ES-I3 (cell line): Measurements from ENCODE around the gene CBX2.

Source experiments
- H3K36me3 ChIP-seq: 2 replicates; pipeline ENCODE4 v1.6.1; 2013; ENCODE audit warnings: mild to moderate bottlenecking, low read length, control low read depth, moderate library complexity; ENCODE audit not compliant: insufficient read depth
- H3K4me1 ChIP-seq: 2 replicates; pipeline ENCODE4 v1.6.1; 2013; ENCODE audit warnings: mild to moderate bottlenecking, control low read depth, low read length; ENCODE audit not compliant: insufficient read depth
- H3K9ac ChIP-seq: 2 replicates; pipeline ENCODE4 v1.6.1; 2013; ENCODE audit warnings: low read depth, mild to moderate bottlenecking, low read length, moderate library complexity
- H3K9me3 ChIP-seq: 2 replicates; pipeline ENCODE4 v1.6.1; 2013; ENCODE audit warnings: mild to moderate bottlenecking, low read length, moderate library complexity; ENCODE audit not compliant: control insufficient read depth, insufficient read depth

CBX2 gene

DNA sequence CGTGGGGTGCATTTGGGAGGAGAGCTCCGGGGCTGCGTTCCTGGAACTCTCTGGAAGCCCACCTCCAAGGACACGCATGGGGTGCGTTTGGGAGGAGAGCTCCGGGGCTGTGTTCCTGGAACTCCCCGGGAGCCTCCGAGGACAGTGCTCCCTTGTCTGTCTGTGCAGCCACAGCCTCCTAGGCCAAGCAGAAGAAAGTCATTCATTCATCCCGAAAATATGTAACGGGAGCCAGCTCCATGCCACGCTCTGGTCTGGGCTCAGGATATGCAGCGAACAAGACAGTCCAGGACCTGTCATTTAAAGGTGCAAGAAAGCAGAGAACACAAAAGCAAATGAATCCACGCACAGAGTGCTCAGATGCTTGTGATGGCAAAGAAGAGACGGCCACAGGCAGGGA is 39.3 kb upstream of the CBX2 start:
- Histone ChIP-seq H3K4me1 (no peaks in the 10 kb centered on the region; the same call in 1 of the 2 replicates), H3K36me3 (no peaks in the 10 kb centered on the region), H3K9ac (no peak overlapping the region), H3K9me3 (no peaks in the 10 kb centered on the region)

- Histone ChIP-seq H3K36me3 (no peaks in the 10 kb centered on the region), H3K9ac (no peak overlapping the region), H3K9me3 (no peaks in the 10 kb centered on the region), H3K4me1 (no peaks in the 10 kb centered on the region; the same call in 1 of the 2 replicates)
Observed at GRCh38 chr17:79739148-79740062, 38.5 kb upstream of the CBX2 start.

DNA sequence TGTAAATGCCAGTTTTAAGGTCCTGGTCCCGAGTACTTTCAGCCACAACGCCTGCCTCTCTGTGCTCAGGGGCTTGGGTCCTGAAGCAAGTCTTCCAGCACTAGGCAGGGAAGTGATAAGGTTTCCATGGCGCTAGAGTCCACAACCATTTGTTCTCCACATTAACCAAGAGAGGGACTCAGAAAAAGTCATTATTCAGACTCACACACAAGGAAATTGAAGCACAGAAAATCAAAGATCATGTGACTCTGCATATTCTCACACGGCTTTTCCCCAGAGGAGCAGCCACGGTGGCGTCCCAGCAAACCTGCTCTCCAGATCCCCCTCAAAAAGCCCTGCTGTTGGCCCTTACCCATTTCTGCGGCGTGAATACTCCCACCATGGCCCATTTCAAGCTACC is 37.5 kb upstream of the CBX2 start:
- H3K9ac ChIP-seq: no peak overlapping the region
- H3K9me3 ChIP-seq: no peaks in the 10 kb centered on the region
- no peaks in the 10 kb centered on the region; the same call in 1 of the 2 replicates for H3K4me1 ChIP-seq
- H3K36me3 ChIP-seq: no peaks in the 10 kb centered on the region

DNA sequence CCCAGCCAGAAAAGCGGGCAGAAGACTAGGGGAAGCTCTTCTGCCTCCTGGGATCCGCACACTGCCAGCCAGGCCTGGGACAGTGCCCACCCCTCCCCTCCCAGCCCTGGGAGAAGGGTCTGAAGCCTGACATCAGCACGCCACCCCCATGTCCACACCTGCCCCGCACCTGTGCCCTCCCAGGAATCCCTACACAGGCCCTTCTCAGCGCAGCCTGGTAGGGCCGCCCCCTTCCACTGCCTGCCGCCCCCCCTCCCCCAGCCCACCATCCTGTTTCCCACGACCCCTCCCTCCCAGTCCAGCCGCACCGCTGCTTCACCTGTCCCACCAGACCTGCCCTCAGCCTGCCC is 36.6 kb upstream of the CBX2 start:
- H3K9me3 ChIP-seq: no peaks in the 10 kb centered on the region
- H3K9ac ChIP-seq: peak overlapping the region; percentile 50; the same call in 1 of the 2 replicates
- H3K36me3 ChIP-seq: no peaks in the 10 kb centered on the region
- no peaks in the 10 kb centered on the region; the same call in 1 of the 2 replicates for H3K4me1 ChIP-seq

DNA sequence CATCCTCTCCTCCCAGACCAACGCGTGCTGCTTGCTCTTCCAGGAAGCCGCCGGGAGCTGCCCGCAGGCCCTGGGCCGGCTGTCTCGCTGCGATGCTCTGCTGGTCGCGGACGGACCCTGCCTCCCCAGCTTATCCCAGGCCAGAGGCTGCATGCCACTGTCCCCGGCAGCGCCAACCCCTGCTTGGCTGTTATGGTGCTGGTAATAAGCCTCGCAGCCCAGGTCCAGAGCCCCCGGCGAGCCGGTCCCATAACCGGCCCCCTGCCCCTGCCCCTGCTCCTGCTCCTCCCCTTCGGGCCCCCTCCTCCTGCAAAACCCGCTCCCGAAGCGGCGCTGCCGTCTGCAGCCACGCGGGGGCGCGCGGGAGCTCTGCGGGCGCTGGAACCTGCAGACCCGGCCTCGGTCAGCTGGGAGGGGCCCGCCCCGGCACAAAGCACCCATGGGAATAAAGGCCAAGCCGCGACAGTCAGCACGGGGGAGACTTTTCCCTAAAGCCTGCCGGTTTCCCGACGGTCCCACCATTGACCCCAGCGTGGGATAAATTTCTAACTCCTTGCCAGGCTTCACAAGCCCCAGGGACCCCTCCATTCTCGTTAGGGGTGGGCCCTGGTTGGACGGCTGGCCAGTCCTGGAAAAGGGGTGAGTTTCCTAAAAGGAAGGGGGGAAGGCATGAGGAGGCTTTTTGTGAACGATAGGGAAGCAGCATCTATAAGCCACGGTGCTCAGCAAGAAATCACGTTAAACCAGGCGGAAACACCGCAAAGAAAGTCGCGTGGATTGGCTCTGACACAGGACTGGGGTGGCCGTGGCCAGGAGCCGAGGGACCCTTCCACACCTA is 36.0 kb upstream of the CBX2 start:
- no peaks in the 10 kb centered on the region for H3K36me3 ChIP-seq
- peak overlapping the region; percentile 50; the same call in 1 of the 2 replicates for H3K9ac ChIP-seq
- H3K4me1 ChIP-seq: no peaks in the 10 kb centered on the region; the same call in 1 of the 2 replicates
- H3K9me3 ChIP-seq: no peaks in the 10 kb centered on the region

DNA sequence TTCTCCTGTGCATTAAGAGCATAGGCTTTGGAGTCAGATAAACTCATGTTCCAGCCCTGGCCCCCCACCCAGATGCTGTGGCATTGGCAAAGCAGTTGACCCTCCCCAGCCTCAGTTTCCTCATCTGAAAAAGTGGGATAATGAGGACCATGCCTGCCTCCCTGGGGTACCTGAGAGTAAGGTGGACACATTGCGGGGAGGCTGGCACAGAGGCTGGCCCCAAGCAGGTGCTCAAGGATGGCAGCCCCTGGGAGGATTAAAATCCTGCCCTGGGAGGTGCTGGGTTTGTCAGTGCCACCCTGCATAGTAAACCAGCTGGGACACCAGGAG is 35.4 kb upstream of the CBX2 start:
- Histone ChIP-seq H3K9me3 (no peaks in the 10 kb centered on the region), H3K4me1 (no peaks in the 10 kb centered on the region; the same call in 1 of the 2 replicates), H3K9ac (no peak overlapping the region), H3K36me3 (no peaks in the 10 kb centered on the region)

- Histone ChIP-seq H3K9ac (no peak overlapping the region), H3K4me1 (no peaks in the 10 kb centered on the region; the same call in 1 of the 2 replicates), H3K9me3 (no peaks in the 10 kb centered on the region), H3K36me3 (no peaks in the 10 kb centered on the region)
Observed at GRCh38 chr17:79742951-79743476, 34.9 kb upstream of the CBX2 start.

DNA sequence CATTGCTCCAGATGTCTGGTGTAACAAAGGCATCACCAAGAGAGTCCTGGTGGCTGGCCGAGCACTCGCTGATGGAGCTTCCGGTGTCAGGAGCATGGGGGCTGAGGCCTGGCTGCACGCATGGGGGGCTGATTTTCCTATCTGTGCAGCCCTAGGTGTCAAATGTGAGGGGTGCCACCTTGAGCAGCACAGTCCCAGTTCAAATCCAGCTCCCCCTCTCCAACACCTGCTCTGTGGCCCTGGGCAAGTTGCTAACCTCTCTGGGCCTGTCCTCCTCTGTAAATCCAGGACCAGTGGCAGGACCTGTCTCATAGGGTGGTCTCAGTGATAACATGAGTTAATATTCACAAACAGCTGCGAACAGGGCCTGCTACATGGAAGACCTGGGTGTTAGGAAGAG is 34.3 kb upstream of the CBX2 start:
- H3K36me3 ChIP-seq: no peaks in the 10 kb centered on the region
- no peaks in the 10 kb centered on the region; the same call in 1 of the 2 replicates for H3K4me1 ChIP-seq
- no peak overlapping the region for H3K9ac ChIP-seq

GRCh38 chr17:79745641-79746105 is 32.3 kb upstream of the CBX2 start:
- H3K4me1 ChIP-seq: no peaks in the 10 kb centered on the region; the same call in 1 of the 2 replicates
- no peak overlapping the region for H3K9ac ChIP-seq
- no peaks in the 10 kb centered on the region for H3K36me3 ChIP-seq
- H3K9me3 ChIP-seq: no peaks in the 10 kb centered on the region

More for the DNA sequence above, 34.3 kb upstream of the CBX2 start:
- no peaks in the 10 kb centered on the region for H3K9me3 ChIP-seq

DNA sequence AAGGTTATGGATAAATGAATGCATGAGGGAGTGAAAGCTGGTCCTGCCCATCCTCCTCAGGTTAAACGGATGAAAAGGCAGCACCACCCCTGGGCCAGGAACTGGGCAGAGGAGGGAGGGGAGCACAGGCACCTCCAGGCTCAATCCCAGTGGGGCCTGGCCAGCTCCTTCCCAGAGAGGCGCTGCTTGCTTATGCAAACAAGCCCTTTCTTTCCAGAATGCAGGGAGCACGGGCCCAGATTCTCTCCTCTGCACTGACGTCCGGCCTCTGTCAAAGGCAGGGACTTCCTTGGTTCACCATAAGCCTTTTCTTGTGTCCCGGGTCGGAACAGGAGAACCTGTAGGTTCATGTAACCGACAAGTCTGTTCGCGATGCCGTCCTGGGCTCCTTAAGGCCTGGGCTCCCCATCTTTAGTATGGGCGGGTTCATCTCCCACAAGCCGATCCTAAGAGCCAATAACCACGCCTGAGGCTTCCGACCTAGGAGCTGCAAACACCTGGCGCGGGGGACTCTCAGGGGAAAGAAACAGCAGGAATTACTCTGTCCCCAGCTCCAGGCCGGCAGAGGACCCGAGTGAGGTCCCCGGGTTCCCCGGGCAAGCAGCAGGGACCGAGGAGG is 30.9 kb upstream of the CBX2 start:
- Histone ChIP-seq H3K4me1 (no peaks in the 10 kb centered on the region; the same call in 1 of the 2 replicates), H3K9me3 (no peaks in the 10 kb centered on the region), H3K9ac (peak overlapping the region; percentile 46; the same call in 1 of the 2 replicates), H3K36me3 (no peaks in the 10 kb centered on the region)

DNA sequence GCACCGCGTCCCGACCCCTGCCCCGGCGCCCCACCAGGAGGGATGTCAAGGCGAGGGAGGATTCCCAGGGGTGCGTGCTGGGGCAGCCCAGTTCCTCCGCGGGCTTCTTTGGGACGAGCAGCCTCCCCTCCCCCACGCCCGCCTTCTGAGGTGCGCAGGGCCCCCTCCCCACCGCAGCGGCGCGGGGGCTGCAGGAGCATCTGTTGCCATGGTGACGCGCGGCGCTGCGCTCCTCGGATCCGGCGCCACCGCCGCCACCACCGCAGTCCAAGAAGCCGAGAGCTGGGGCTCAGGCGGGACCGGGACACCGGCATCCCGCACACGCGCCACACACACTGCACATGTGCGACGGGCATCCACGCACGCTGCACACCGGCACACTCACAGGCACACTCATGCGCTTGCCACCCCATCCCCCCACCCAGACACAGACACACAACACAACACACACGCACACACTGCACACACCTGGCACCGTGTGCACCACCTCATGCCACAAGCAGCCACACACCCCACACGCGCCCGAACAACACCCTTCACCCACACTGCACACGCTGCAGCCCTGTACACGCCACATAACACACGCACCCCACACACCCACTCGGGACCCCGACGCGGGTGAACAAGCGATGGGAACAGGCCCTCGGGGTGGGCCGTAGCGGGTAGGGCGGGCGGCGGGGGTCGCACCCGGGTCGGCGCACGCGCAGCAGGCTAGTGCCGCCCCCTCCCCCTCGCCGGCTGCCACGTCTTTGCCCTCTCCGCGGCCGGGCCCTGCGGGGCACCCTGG is 30.2 kb upstream of the CBX2 start:
- Histone ChIP-seq H3K4me1 (no peaks in the 10 kb centered on the region; the same call in 1 of the 2 replicates), H3K9me3 (no peaks in the 10 kb centered on the region), H3K9ac (peak overlapping the region; percentile 46; the same call in 1 of the 2 replicates), H3K36me3 (no peaks in the 10 kb centered on the region)

- Histone ChIP-seq H3K36me3 (no peaks in the 10 kb centered on the region), H3K9me3 (no peaks in the 10 kb centered on the region), H3K9ac (peak overlapping the region; percentile 46; the same call in 1 of the 2 replicates), H3K4me1 (no peaks in the 10 kb centered on the region; the same call in 1 of the 2 replicates)
Observed at GRCh38 chr17:79748295-79749099, 29.5 kb upstream of the CBX2 start.
